ENCODE data around the gene PIGB.

GRCh38 chr15:55403531-55403930 is 84.5 kb downstream of the PIGB start:
- TF ChIP-seq CTCF (IDR thresholded peaks at IDR 0.05; ENCODE audit: low read depth, low read length): no peak
- TF ChIP-seq EZH2phosphoT487 (IDR thresholded peaks at IDR 0.05; ENCODE audit: low read depth): no peak
